H9 (cell line): ENCODE data around the gene MYOF. TPM values are rescaled to one million over a fixed set of nuclear protein-coding genes. Genes with fewer than 3 reads are reported as not detected.

Experiments
- DNase-seq: peaks from one replicate; pipeline ENCODE4 v3.0.0-alpha.2; 2017
- H2AFZ ChIP-seq: one replicate; pipeline ENCODE4 v1.6.1; 2013; ENCODE audit warnings: mild to moderate bottlenecking, low read length, control low read depth, moderate library complexity
- H2AK5ac ChIP-seq: 2 replicates; pipeline ENCODE4 v1.6.1; 2013; ENCODE audit warnings: low read length, control low read depth, mixed read lengths; ENCODE audit not compliant: insufficient read length
- H2BK120ac ChIP-seq: one replicate; pipeline ENCODE4 v1.6.1; 2013; ENCODE audit warnings: low read depth, mild to moderate bottlenecking, low read length, control low read depth, inconsistent platforms; ENCODE audit not compliant: poor library complexity, severe bottlenecking
- H2BK12ac ChIP-seq: 2 replicates; pipeline ENCODE4 v1.6.1; 2013; ENCODE audit warnings: low read length, control low read depth, mixed read lengths, low read depth; ENCODE audit not compliant: insufficient read length
- H2BK15ac ChIP-seq: 2 replicates; pipeline ENCODE4 v1.6.1; 2013; ENCODE audit warnings: low read depth, low read length, control low read depth
- H2BK20ac ChIP-seq: one replicate; pipeline ENCODE4 v1.6.1; 2013; ENCODE audit warnings: low read depth, mild to moderate bottlenecking, low read length, control low read depth, inconsistent platforms; ENCODE audit not compliant: poor library complexity, severe bottlenecking
- H2BK5ac ChIP-seq: 2 replicates; pipeline ENCODE4 v1.6.1; 2013; ENCODE audit warnings: low read length, control low read depth, mixed read lengths; ENCODE audit not compliant: insufficient read length
- H3K14ac ChIP-seq: 2 replicates; pipeline ENCODE4 v1.6.1; 2013; ENCODE audit warnings: low read length, control low read depth; ENCODE audit not compliant: insufficient read depth
- H3K18ac ChIP-seq: 2 replicates; pipeline ENCODE4 v1.6.1; 2013; ENCODE audit warnings: low read depth, mild to moderate bottlenecking, mixed read lengths, low read length, control low read depth; ENCODE audit not compliant: insufficient read length
- H3K23ac ChIP-seq: 2 replicates; pipeline ENCODE4 v1.6.1; 2013; ENCODE audit warnings: low read length, control low read depth, mixed read lengths, low read depth; ENCODE audit not compliant: insufficient read length
- H3K23me2 ChIP-seq: 2 replicates; pipeline ENCODE4 v1.6.1; 2013; ENCODE audit warnings: low read depth, mild to moderate bottlenecking, mixed read lengths, low read length, control low read depth; ENCODE audit not compliant: insufficient read length, poor library complexity, severe bottlenecking
- H3K27ac ChIP-seq: 2 replicates; pipeline ENCODE4 v1.5.1; 2013; ENCODE audit warnings: low read length, control low read depth, mixed read lengths, low read depth; ENCODE audit not compliant: insufficient read length
- H3K27me3 ChIP-seq: 2 replicates; pipeline ENCODE4 v1.6.1; 2013; ENCODE audit warnings: low read length, control low read depth, inconsistent platforms; ENCODE audit not compliant: insufficient read depth
- H3K4ac ChIP-seq: 2 replicates; pipeline ENCODE4 v1.6.1; 2013; ENCODE audit warnings: low read depth, mild to moderate bottlenecking, control low read depth, inconsistent platforms, low read length, moderate library complexity
- H3K4me1 ChIP-seq: 2 replicates; pipeline ENCODE4 v1.6.1; 2013; ENCODE audit warnings: low read length, control low read depth, inconsistent platforms; ENCODE audit not compliant: insufficient read depth
- H3K4me2 ChIP-seq: 2 replicates; pipeline ENCODE4 v1.6.1; 2013; ENCODE audit warnings: low read length, control low read depth, mixed read lengths; ENCODE audit not compliant: insufficient read length, insufficient read depth
- H3K56ac ChIP-seq: 2 replicates; pipeline ENCODE4 v1.6.1; 2013; ENCODE audit warnings: low read depth, mild to moderate bottlenecking, mixed read lengths, low read length, control low read depth; ENCODE audit not compliant: insufficient read length
- H3K79me1 ChIP-seq: 2 replicates; pipeline ENCODE4 v1.6.1; 2013; ENCODE audit warnings: low read depth, mild to moderate bottlenecking, moderate library complexity, low read length, control low read depth, inconsistent platforms; ENCODE audit not compliant: insufficient read depth, poor library complexity, severe bottlenecking
- H3K79me2 ChIP-seq: 2 replicates; pipeline ENCODE4 v1.6.1; 2013; ENCODE audit warnings: low read length, control low read depth, inconsistent platforms; ENCODE audit not compliant: insufficient read depth
- H3K9ac ChIP-seq: 2 replicates; pipeline ENCODE4 v1.6.1; 2013; ENCODE audit warnings: low read length, control low read depth, mixed read lengths; ENCODE audit not compliant: insufficient read length; ENCODE audit errors: extremely low read depth
- H3K9me3 ChIP-seq: one replicate; pipeline ENCODE4 v1.6.1; 2013; ENCODE audit warnings: low read depth, low read length, inconsistent platforms; ENCODE audit not compliant: control insufficient read depth
- H3T11ph ChIP-seq: one replicate; pipeline ENCODE4 v1.6.1; 2013; ENCODE audit warnings: mild to moderate bottlenecking, low read length, control low read depth, inconsistent platforms
- H4K20me1 ChIP-seq: one replicate; pipeline ENCODE4 v1.6.1; 2013; ENCODE audit not compliant: control insufficient read depth, insufficient read length, insufficient read depth
- H4K5ac ChIP-seq: 2 replicates; pipeline ENCODE4 v1.6.1; 2013; ENCODE audit warnings: low read depth, mild to moderate bottlenecking, mixed read lengths, low read length, control low read depth; ENCODE audit not compliant: insufficient read length
- H4K8ac ChIP-seq: replicated peaks from 2 replicates; pipeline ENCODE4 v1.6.1; 2013; ENCODE audit warnings: low read length, control low read depth, mixed read lengths, low read depth; ENCODE audit not compliant: insufficient read length
- H4K91ac ChIP-seq: 2 replicates; pipeline ENCODE4 v1.6.1; 2013; ENCODE audit warnings: low read depth, mild to moderate bottlenecking, moderate library complexity, mixed read lengths, low read length, control low read depth; ENCODE audit not compliant: insufficient read length
- H3K27ac Mint-ChIP-seq, 3 experiments: 2 replicates in 2 of 3; 3 replicates in 1 of 3; pipeline ENCODE4 v1.8.0; 2020 to 2021; ENCODE audit warnings: mixed read lengths in 3 of 3, mild to moderate bottlenecking in 1 of 3, moderate library complexity in 1 of 3
- H3K27me3 Mint-ChIP-seq: 2 replicates; pipeline ENCODE4 v1.8.0; 2021; ENCODE audit warnings: low read depth, mild to moderate bottlenecking, moderate library complexity, mixed read lengths
- H3K36me3 Mint-ChIP-seq, 3 experiments: 2 replicates in 2 of 3; 3 replicates in 1 of 3; pipeline ENCODE4 v1.8.0; 2020 to 2021; ENCODE audit warnings: low read depth in 3 of 3, mixed read lengths in 3 of 3; ENCODE audit not compliant: insufficient read depth in 1 of 3
- H3K4me1 Mint-ChIP-seq, 2 experiments: 2 replicates each; pipeline ENCODE4 v1.8.0; 2020; ENCODE audit warnings: mixed read lengths in 2 of 2
- H3K4me3 Mint-ChIP-seq, 2 experiments: 2 replicates in 1 of 2; 3 replicates in 1 of 2; pipeline ENCODE4 v1.8.0; 2020 to 2021; ENCODE audit warnings: mild to moderate bottlenecking in 2 of 2, mixed read lengths in 2 of 2, moderate library complexity in 1 of 2
- H3K9me3 Mint-ChIP-seq, 2 experiments: 2 replicates in 1 of 2; 3 replicates in 1 of 2; pipeline ENCODE4 v1.8.0; 2020; ENCODE audit warnings: mild to moderate bottlenecking in 2 of 2, mixed read lengths in 2 of 2, moderate library complexity in 1 of 2
- CTCF ChIP-seq: fragments of 200-600 bp; sonication (generic); conservative IDR thresholded peaks from 3 replicates; pipeline ENCODE4 v1.8.0; 2021; ENCODE audit warnings: antibody characterized with exemption, mild to moderate bottlenecking
- WGBS: extraction: QIAGEN DNeasy Blood & Tissue Kit; methylation state at CpG from one replicate; pipeline ENCODE4 v1.1.7; 2013; ENCODE audit warnings: missing lambda C conversion rate, low lambda C conversion rate, mixed read lengths; ENCODE audit not compliant: insufficient read length; ENCODE audit errors: extremely low coverage; 5-methylcytosine and 5-hydroxymethylcytosine counted together
- total RNA-seq: library from RNA; stranded (reverse); gene quantifications from 2 replicates; pipeline ENCODE4 v1.2.1, GENCODE V29; 2021

The MYOF gene
- total RNA-seq, 1 experiment from 2014 or later, result 2.8 TPM

GRCh38 chr10:93261089-93261488 lies 221.0 kb downstream of the MYOF start:
- H3K9me3 ChIP-seq, result no peaks in the 10 kb centered on the region
- 0 out of 2 replicates have a peak, but pooled peaks cover 2% of the 10 kb centered on the region for H3K4me1 ChIP-seq
- H2AFZ ChIP-seq, result no peak overlapping the region
- H2BK12ac ChIP-seq, result no peak overlapping the region
- no peak overlapping the region for H4K5ac ChIP-seq
- H3K14ac ChIP-seq, result no peak overlapping the region
- H4K91ac ChIP-seq, result no peak overlapping the region
- Mint-ChIP-seq H3K4me3 (no peak overlapping the region), H3K27me3 (no peaks in the 10 kb centered on the region; the same call in 1 of the 2 replicates), H3K4me1 (peaks cover 0 to 15% of the 10 kb centered on the region in 2 experiments; a peak in 2 of 4 replicates), H3K27ac (no peak overlapping the region; a peak in 2 of 7 replicates), H3K9me3 (peaks cover 3 to 17% of the 10 kb centered on the region in 2 experiments; a peak in 4 of 5 replicates), H3K36me3 (peaks cover 5 to 12% (median 6%) of the 10 kb centered on the region in 3 experiments; a peak in 6 of 7 replicates)
- H4K8ac ChIP-seq, result no peak overlapping the region
- no peak overlapping the region for H3K23ac ChIP-seq
- H3K4ac ChIP-seq, result no peak overlapping the region
- H3T11ph ChIP-seq, result no peak overlapping the region
- TF ChIP-seq CTCF, result no peak
- no peaks in the 10 kb centered on the region for H4K20me1 ChIP-seq
- no peak overlapping the region for H3K27ac ChIP-seq
- H3K79me2 ChIP-seq, result no peaks in the 10 kb centered on the region
- H3K79me1 ChIP-seq, result no peaks in the 10 kb centered on the region
- no peak overlapping the region for H3K18ac ChIP-seq
- H3K56ac ChIP-seq, result no peak overlapping the region
- no peak overlapping the region for H2BK15ac ChIP-seq
- no peak overlapping the region for H2BK20ac ChIP-seq
- no CpG with 5 or more reads among the region's 1 CpG for WGBS
- H3K27me3 ChIP-seq, result no peaks in the 10 kb centered on the region
- no peak overlapping the region for H3K9ac ChIP-seq
- no peak overlapping the region for H2BK5ac ChIP-seq
- H2AK5ac ChIP-seq, result no peak overlapping the region
- no peaks in the 10 kb centered on the region for H3K23me2 ChIP-seq
- no peak overlapping the region for H3K4me2 ChIP-seq
- no peak overlapping the region for H2BK120ac ChIP-seq
- DNase-seq, result no peak
